Measurements from ENCODE around the gene HIPK2.
"Not testable (repeated sequence)": the region's sequence is repeated elsewhere in the genome, so short reads cannot be mapped to it uniquely, and the experiment has no call there.

The HIPK2 gene

GRCh38 chr7:139562491-139562890 lies 215.3 kb downstream of the HIPK2 start:
- TF ChIP-seq, protein P1, sequence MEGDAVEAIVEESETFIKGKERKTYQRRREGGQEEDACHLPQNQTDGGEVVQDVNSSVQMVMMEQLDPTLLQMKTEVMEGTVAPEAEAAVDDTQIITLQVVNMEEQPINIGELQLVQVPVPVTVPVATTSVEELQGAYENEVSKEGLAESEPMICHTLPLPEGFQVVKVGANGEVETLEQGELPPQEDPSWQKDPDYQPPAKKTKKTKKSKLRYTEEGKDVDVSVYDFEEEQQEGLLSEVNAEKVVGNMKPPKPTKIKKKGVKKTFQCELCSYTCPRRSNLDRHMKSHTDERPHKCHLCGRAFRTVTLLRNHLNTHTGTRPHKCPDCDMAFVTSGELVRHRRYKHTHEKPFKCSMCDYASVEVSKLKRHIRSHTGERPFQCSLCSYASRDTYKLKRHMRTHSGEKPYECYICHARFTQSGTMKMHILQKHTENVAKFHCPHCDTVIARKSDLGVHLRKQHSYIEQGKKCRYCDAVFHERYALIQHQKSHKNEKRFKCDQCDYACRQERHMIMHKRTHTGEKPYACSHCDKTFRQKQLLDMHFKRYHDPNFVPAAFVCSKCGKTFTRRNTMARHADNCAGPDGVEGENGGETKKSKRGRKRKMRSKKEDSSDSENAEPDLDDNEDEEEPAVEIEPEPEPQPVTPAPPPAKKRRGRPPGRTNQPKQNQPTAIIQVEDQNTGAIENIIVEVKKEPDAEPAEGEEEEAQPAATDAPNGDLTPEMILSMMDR (IDR thresholded peaks at IDR 0.05; ENCODE audit: insufficient read depth, missing control alignments), result no peak
- no peak for DNase-seq (ENCODE audit: insufficient read length, low spot score)
- FAIRE-seq, result no peak

- DNase-seq (ENCODE audit: insufficient read length, low spot score) (no peak), FAIRE-seq (no peak)
- TF ChIP-seq, protein P1 (IDR thresholded peaks at IDR 0.05; ENCODE audit: insufficient read depth, missing control alignments), result no peak
Measured at GRCh38 chr7:139560678-139561077, 217.1 kb downstream of the HIPK2 start.

DNA sequence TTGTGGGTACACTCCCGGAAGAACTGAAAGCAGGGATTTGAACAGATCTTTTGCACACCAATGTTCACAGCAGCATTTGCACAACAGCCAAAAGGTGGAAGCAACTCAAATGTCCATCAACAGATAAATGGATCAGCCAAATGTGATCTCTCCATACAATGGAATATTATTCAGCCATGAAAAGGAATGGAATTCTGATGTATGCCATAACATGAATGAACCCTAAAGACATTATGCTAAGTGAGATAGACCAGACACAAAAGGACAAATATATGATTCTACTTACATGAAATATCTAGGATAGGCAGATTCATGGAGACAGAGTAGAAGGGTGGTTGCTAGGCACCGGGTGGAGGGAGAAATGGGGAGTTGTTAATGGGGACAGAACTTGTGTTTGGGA lies 217.6 kb downstream of the HIPK2 start:
- FAIRE-seq (no peak), DNase-seq (ENCODE audit: insufficient read length, low spot score) (no peak)
- TF ChIP-seq, protein P1 (IDR thresholded peaks at IDR 0.05; ENCODE audit: insufficient read depth, missing control alignments), result no peak

DNA sequence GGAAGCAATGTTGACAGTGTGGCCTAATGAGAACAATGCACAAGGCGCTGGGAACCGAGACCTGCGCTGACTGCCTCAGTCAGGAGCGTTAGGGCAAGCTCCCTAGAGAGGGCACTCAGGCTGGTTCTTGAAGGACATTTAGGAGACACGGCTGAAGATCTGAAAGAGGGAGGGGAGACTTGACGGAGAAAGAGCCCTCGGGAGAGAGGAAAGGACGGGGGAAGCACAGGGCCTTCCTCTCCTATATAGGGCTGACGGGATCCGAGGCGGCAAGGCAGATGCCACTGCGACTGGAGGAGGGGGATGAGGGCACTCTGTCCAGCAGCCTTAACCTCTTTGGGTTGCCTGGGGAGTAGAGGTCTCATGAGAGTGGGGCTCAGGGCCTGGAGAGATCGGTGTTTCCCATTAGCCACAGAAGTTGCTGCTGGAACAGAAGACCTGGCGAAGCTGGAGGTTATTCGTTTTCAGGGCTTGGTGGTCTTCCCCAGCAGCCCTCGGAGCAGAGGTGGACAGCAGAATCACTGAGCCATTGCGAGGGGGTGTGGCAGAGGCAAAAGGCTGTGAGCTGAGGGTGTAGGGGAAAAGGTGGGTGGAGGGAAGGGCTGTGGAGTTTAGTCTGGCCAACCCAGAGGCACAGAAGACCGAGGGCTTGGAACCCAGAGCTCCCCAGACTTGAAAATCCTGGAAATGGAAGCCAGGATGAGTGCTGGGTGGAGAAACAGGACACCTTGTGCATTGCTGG lies 218.3 kb downstream of the HIPK2 start:
- FAIRE-seq, result no peak
- TF ChIP-seq, protein P1 (IDR thresholded peaks at IDR 0.05; ENCODE audit: insufficient read depth, missing control alignments), result no peak
- DNase-seq (ENCODE audit: insufficient read length, low spot score), result peak; percentile 10

DNA sequence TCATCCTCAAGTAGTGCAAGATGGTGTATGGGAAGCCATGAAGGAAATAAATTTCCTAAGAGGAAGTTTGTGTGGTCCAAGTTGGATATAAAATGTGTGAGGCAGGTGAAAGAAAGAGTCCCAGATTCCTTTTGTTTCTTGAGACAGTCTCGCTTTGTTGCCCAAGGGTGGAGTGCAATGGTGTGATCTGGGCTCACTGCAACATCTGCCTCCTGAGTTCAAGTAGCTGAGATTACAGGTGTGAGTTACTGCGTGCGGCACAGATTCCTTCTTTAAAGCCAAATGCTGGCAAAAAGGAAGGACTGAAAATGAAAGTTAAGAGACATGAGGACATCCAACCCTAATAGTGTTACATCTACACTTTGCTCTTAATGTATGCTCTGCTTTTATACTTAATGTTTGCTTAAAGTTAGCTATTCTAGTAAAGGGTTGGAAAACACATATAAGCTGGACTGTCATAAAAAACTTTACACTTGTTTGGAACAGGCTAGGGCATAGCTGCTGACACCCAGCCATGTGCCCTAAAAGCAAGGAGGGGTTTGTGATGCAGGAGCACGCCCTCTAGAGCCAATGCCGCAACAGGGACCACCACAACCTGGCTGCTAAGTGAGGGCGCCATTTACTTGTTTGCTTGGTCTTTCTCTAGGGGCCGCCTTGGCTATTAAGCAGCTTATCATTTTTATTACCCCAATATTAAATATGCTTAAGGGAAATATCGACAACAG lies 219.8 kb downstream of the HIPK2 start:
- FAIRE-seq (no peak), DNase-seq (ENCODE audit: insufficient read length, low spot score) (peak; percentile 10)
- TF ChIP-seq, protein P1 (IDR thresholded peaks at IDR 0.05; ENCODE audit: insufficient read depth, missing control alignments), result peak; percentile 15

DNA sequence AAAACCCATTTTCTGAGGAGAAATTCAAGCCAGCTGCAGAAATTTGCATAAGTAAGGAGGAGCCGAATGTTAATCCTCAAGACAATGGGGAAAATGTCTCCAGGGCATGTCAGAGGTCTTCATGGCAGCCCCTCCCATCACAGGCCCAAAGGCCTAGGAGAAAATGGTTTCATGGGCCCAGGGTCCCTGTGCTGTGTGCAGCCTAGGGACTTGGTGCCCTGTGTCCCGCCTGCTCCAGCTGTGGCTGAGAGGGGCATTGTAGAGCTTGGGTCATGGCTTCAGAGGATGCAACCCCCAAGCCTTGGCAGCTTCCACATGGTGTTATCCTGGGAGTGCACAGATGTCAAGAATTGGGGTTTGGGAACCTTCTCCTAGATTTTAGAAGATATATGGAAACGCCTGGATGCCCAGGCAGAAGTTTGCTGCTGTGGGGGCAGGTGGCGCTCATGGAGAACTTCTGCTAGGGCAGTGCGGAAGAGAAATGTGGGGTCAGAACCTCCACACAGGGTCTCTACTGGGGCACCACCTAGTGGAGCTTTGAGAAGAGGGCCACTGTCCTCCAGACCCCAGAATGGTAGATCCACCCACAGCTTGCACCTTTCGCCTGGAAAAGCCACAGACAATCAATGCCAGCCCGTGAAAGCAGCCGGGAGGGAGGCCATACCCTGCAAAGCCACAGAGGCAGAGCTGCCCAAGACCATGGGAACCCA lies 223.7 kb downstream of the HIPK2 start:
- DNase-seq (ENCODE audit: insufficient read length, low spot score); FAIRE-seq: not testable (repeated sequence)

- FAIRE-seq, result no peak
- DNase-seq (ENCODE audit: insufficient read length, low spot score), result no peak
- TF ChIP-seq, protein P1 (IDR thresholded peaks at IDR 0.05; ENCODE audit: insufficient read depth, missing control alignments), result no peak
Measured at GRCh38 chr7:139548302-139549028, 229.3 kb downstream of the HIPK2 start.

All from D721Med (cell line).